KOPT-K1 (cell line): ENCODE results near the gene RGS6.

ENCODE experiments used
- H3K27ac ChIP-seq: fragments of 200-600 bp; sonication (generic); 2 replicates; pipeline ENCODE4 v1.5.1; 2016; ENCODE audit warnings: antibody characterized with exemption, mild to moderate bottlenecking, low read depth, low read length; ENCODE audit not compliant: poor library complexity, severe bottlenecking
- H3K36me3 ChIP-seq: fragments of 200-600 bp; sonication (generic); 2 replicates; pipeline ENCODE4 v1.5.1; 2017; ENCODE audit warnings: antibody characterized with exemption, mild to moderate bottlenecking, low read length, moderate library complexity; ENCODE audit not compliant: insufficient read depth
- H3K9me3 ChIP-seq: fragments of 200-600 bp; sonication (generic); 2 replicates; pipeline ENCODE4 v1.5.1; 2017; ENCODE audit warnings: antibody characterized with exemption, low read length, mild to moderate bottlenecking; ENCODE audit not compliant: insufficient read depth, poor library complexity, severe bottlenecking

Gene RGS6

GRCh38 chr14:72172049-72172448 lies 239.8 kb downstream of the RGS6 start:
- Histone ChIP-seq H3K9me3 (no peaks in the 10 kb centered on the region), H3K27ac (no peak overlapping the region), H3K36me3 (no peaks in the 10 kb centered on the region)

- Histone ChIP-seq H3K36me3 (no peaks in the 10 kb centered on the region), H3K9me3 (no peaks in the 10 kb centered on the region), H3K27ac (no peak overlapping the region)
These were observed 240.4 kb downstream of the RGS6 start for GRCh38 chr14:72172597-72172996.

DNA sequence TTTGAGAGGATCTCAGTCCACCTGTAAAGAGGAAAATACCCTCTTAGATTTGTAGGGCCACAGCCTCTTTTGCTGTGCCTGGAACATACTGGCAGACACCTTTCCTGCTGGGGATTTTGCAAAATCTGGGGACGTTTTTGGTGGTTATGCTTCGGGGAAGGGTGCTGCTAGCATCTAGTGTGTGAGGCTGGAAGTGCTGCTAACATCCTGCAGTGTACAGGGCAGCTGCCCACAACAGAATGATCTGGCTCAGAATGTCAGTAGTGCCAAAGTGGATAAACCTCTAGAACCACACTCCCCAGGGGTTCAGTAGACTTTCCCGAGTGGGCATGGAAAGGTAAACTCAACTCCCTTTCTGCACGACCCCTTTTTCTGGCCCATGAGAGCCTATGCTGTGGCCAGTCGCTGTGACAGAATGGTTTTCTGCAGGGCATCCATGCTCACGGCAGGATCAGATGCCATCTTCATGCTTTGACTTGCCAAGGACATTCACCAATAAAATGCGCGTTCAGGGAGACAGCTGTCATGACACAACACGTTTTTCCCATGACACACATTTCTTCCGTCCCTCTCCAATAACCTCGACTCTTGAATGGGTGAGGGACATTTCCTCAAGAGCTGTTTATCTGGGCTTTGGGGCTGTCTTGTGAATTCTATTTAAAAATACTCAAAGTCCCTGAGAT lies 240.9 kb downstream of the RGS6 start:
- Histone ChIP-seq H3K27ac (no peak overlapping the region), H3K9me3 (no peaks in the 10 kb centered on the region), H3K36me3 (no peaks in the 10 kb centered on the region)

- H3K9me3 ChIP-seq, result peaks cover 4% of the 10 kb centered on the region
- no peak overlapping the region for H3K27ac ChIP-seq
- no peaks in the 10 kb centered on the region for H3K36me3 ChIP-seq
These were observed 245.0 kb downstream of the RGS6 start for GRCh38 chr14:72177251-72177650.

GRCh38 chr14:72178517-72178916 lies 246.3 kb downstream of the RGS6 start:
- H3K27ac ChIP-seq, result no peak overlapping the region
- no peaks in the 10 kb centered on the region for H3K36me3 ChIP-seq
- H3K9me3 ChIP-seq, result peaks cover 4% of the 10 kb centered on the region

DNA sequence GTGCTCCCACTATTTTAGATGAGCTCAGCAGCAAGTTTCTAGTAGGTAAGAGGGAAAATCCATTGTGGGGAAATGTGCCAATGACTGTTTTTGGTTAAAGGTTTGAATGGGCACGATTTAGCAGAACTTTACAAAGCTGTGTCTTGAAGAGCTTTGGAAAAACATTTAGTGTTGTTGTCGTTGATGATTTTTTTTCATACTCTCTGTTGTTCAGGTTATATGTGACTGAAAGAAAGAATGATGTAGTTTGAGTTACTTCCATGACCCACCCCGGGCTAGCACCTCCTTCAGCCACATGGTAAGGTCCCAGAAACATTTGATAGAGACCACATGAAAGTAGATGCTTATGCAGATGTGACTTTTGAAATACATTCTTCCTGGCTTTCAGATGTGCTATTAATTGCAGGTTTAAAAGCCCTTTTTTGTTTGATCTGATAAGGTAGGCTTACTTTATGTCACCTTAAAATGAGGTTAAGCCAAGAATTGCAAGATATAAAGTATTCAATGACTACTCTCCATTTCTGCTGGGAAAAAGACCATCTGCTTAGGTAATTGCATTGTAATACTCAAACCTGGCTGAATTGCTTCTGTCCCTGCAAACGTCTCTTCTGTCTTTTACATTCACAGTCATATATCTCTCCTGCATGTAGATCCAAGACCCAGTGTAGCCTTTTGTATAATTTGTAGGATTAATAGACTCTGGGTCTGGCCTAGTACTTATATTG lies 250.6 kb downstream of the RGS6 start:
- Histone ChIP-seq H3K9me3 (peaks cover 4% of the 10 kb centered on the region), H3K27ac (peak overlapping the region; percentile 0), H3K36me3 (no peaks in the 10 kb centered on the region)

DNA sequence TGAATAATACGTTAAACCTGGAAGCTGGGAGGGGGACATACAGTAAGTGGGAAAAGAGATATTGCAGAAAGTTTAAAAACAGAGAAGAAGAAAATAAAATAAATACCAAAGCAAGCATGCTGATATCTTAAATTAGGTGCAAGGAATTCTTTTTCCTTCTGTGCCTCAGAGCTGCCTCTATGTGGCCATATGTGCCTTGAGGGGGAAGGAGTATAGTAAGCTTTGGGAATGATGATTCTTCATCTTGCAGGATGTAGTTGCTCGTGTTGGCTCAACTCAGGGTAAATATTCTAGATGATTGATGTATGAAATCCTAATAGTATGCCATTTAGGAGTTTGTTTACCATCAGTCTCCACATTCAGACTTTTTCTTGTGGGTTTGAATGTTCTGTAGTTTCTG lies 251.4 kb downstream of the RGS6 start:
- Histone ChIP-seq H3K36me3 (no peaks in the 10 kb centered on the region), H3K27ac (no peak overlapping the region), H3K9me3 (peaks cover 4% of the 10 kb centered on the region)

- Histone ChIP-seq H3K9me3 (peaks cover 2% of the 10 kb centered on the region), H3K27ac (no peak overlapping the region), H3K36me3 (no peaks in the 10 kb centered on the region)
These were observed 254.3 kb downstream of the RGS6 start for GRCh38 chr14:72186523-72186922.

GRCh38 chr14:72196237-72197015 lies 264.2 kb downstream of the RGS6 start:
- H3K36me3 ChIP-seq, result no peaks in the 10 kb centered on the region
- H3K27ac ChIP-seq, result no peak overlapping the region
- H3K9me3 ChIP-seq, result peaks cover 7% of the 10 kb centered on the region

DNA sequence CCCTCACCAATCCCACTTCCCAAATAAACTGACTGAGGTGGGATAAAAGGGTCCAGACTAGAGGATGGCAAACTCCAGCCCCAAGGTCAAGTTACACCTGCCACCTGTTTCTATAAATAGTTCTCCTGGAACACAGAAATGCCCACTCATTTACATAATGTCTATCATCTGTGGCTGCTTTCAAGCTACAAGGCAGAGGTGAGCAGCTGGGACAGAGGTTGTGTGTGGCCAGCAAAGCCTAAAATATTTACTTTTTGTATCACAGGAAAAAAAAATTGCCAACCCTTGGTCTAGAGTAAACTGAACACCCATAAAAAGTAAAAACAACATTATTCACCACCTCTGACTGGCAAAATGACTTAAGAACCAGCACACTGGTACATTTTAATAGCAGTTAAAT lies 269.4 kb downstream of the RGS6 start:
- Histone ChIP-seq H3K27ac (no peak overlapping the region), H3K36me3 (no peaks in the 10 kb centered on the region)

GRCh38 chr14:72213424-72213823 lies 281.2 kb downstream of the RGS6 start:
- no peaks in the 10 kb centered on the region for H3K36me3 ChIP-seq
- no peaks in the 10 kb centered on the region for H3K9me3 ChIP-seq
- H3K27ac ChIP-seq, result no peak overlapping the region

More for the DNA sequence above, 269.4 kb downstream of the RGS6 start:
- peaks cover 8% of the 10 kb centered on the region for H3K9me3 ChIP-seq

DNA sequence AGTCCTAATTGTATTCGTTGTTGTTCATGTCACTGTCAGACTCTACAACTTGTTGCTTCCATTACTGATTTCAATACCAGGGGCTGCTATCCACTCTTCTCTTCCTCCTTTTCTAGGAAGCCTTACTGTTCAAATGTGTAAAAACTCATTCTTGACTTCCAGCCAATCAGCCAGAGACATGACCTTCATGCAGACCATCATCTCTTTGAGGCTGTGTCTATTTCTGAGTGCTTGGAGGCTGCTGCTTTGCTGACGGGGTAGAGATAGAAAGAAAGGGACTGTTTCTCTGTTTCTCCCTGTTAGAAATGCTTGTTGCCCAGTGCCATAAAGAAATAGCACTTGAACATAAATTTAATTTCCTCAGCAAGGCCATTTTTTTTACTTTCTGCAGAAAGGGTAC lies 282.9 kb downstream of the RGS6 start:
- no peaks in the 10 kb centered on the region for H3K36me3 ChIP-seq
- peaks cover 4% of the 10 kb centered on the region for H3K9me3 ChIP-seq
- H3K27ac ChIP-seq, result no peak overlapping the region

GRCh38 chr14:72217135-72217534 lies 284.9 kb downstream of the RGS6 start:
- Histone ChIP-seq H3K27ac (no peak overlapping the region), H3K36me3 (no peaks in the 10 kb centered on the region), H3K9me3 (peaks cover 23% of the 10 kb centered on the region)

DNA sequence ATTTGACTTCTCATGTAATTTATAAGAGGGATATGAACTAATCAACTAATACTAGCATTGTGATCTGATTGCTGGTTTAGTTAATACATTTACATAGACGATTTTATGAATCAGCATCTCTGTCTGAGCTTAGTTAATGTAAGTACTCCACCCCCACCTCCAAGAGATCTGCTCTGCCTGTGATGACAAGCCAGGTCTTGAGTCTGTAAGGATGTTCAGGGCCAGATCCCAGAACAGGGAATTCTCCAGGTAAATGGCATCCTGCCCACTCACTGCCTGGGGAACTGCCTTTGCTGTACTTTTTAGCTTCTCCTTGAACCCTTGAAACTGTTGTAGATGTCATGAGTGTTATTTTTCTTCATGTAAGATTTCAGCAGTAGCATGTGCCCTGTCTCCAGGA lies 289.8 kb downstream of the RGS6 start:
- Histone ChIP-seq H3K36me3 (no peaks in the 10 kb centered on the region), H3K9me3 (peaks cover 23% of the 10 kb centered on the region), H3K27ac (no peak overlapping the region)

GRCh38 chr14:72236629-72237028 lies 304.4 kb downstream of the RGS6 start:
- H3K27ac ChIP-seq, result no peak overlapping the region
- H3K9me3 ChIP-seq, result no peaks in the 10 kb centered on the region
- no peaks in the 10 kb centered on the region for H3K36me3 ChIP-seq
